CD4-positive, CD25-positive, alpha-beta regulatory T cell (primary cell): Measurements from ENCODE around the gene ANKRD23. TPM values are rescaled to one million over a fixed set of nuclear protein-coding genes. Genes with fewer than 3 reads are reported as not detected.
"Not testable (repeated sequence)": the region's sequence is repeated elsewhere in the genome, so short reads cannot be mapped to it uniquely, and the experiment has no call there.

Experiments used
- ATAC-seq, 2 donors: fragments of 150-1000 bp; cut with Tn5 transposase; one replicate each; pipeline ENCODE4 v1.10.0; 2021; ENCODE audit warnings: low read depth in 2 of 2, moderate number of reproducible peaks in 2 of 2, moderate library complexity in 1 of 2
- DNase-seq, 3 donors: peaks; one replicate each; pipeline versions ENCODE4 v3.0.0 to v3.0.0-alpha.2; 2012 to 2022; ENCODE audit warnings: mixed read lengths in 1 of 3
- H3K27ac ChIP-seq: one replicate; pipeline ENCODE4 v1.7.0; 2013; ENCODE audit warnings: mild to moderate bottlenecking, low read length; ENCODE audit not compliant: insufficient read depth, poor library complexity, severe bottlenecking
- H3K27me3 ChIP-seq: one replicate; pipeline ENCODE4 v1.7.0; 2013; ENCODE audit warnings: low read length; ENCODE audit not compliant: control insufficient read depth, insufficient read depth
- H3K36me3 ChIP-seq: one replicate; pipeline ENCODE4 v1.7.0; 2013; ENCODE audit warnings: mild to moderate bottlenecking, low read length, moderate library complexity; ENCODE audit not compliant: control insufficient read depth, insufficient read depth
- H3K4me1 ChIP-seq: 2 replicates; pipeline ENCODE4 v1.7.0; 2013; ENCODE audit warnings: mild to moderate bottlenecking, low read length; ENCODE audit not compliant: insufficient read depth, control insufficient read depth, poor library complexity, severe bottlenecking
- H3K4me3 ChIP-seq: one replicate; pipeline ENCODE4 v1.7.0; 2013; ENCODE audit warnings: low read depth, mild to moderate bottlenecking, low read length, moderate library complexity
- H3K9me3 ChIP-seq, 2 experiments: 1 replicate in 1 of 2; 2 replicates in 1 of 2; pipeline ENCODE4 v1.7.0; 2013; ENCODE audit warnings: low read length in 2 of 2, mild to moderate bottlenecking in 1 of 2, moderate library complexity in 1 of 2; ENCODE audit not compliant: control insufficient read depth in 2 of 2
- H3K27ac Mint-ChIP-seq, 3 donors: one replicate each; pipeline ENCODE4 v1.8.0; 2020 to 2022; ENCODE audit warnings: mild to moderate bottlenecking in 3 of 3, mixed read lengths in 3 of 3, moderate library complexity in 2 of 3
- H3K27me3 Mint-ChIP-seq: one replicate; pipeline ENCODE4 v1.8.0; 2022; ENCODE audit warnings: mild to moderate bottlenecking, mixed read lengths
- H3K36me3 Mint-ChIP-seq: one replicate; pipeline ENCODE4 v1.8.0; 2020; ENCODE audit warnings: mixed read lengths
- H3K4me1 Mint-ChIP-seq, 4 donors: one replicate each; pipeline ENCODE4 v1.8.0; 2020 to 2022; ENCODE audit warnings: mixed read lengths in 4 of 4, mild to moderate bottlenecking in 1 of 4
- H3K4me3 Mint-ChIP-seq, 4 donors: one replicate each; pipeline ENCODE4 v1.8.0; 2020 to 2022; ENCODE audit warnings: mild to moderate bottlenecking in 4 of 4, mixed read lengths in 4 of 4, moderate library complexity in 3 of 4
- H3K9me3 Mint-ChIP-seq, 7 donors: one replicate each; pipeline ENCODE4 v1.8.0; 2020 to 2022; ENCODE audit warnings: mixed read lengths in 7 of 7, mild to moderate bottlenecking in 3 of 7, moderate library complexity in 2 of 7
- polyA plus RNA-seq, 4 donors: library from polyadenylated mRNA; unstranded; fragments of 300-500 nt; fragmentation: Illumina TruSeq; gene quantifications; one replicate each; pipeline ENCODE4 v1.2.3, GENCODE V29; 2021
- total RNA-seq: library from RNA; stranded (reverse); gene quantifications from one replicate; pipeline ENCODE4 v1.2.3, GENCODE V29; 2022

ANKRD23 gene
- total RNA-seq (16.4 TPM), polyA plus RNA-seq (1 to 10 TPM in 1 of 4 donors, under 1 TPM in 3; 0.68 to 1.1 (median 0.90) TPM)

DNA sequence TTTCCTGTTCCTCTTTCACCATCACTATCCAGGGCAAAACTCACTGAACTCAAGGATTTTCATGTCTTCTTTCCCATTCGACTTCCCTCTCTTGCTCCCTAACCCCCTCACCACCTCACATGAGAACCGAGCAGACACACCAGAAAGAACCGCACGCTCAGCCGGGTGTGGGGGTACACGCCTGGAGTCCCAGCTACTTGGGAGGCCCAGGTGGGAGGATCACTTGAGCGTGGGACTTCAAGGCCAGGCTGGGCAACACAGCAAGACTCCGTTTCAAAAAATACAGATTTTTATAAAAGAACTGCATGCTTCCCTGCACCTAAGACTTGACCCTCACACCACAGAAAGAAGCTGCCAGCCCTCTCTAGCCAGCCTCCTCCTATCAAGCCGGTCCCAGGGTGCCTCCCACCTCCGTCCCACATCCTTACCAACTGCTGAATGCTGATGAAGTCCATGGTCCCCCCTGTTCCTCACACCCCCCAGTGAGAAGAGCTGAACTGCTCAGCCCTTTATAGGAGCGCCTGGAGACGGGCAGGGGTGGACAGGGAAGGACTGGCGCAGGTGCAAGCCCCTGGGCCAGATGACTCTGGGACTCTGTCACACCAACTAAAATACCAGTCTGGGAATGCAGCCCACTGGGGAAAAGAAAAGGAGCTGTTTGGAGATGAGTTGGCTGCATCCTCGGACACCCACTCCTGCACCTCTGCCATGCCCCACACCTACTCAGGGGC lies at the start of gene ANKRD23:
ANKRD23 (minus strand) TSS at position 484 of the 731 bp plus-strand sequence; CDS start at position 455, 29 bp downstream.
- Mint-ChIP-seq H3K4me1 (peaks cover 0 to 19% (median 9%) of the 10 kb centered on the region in 4 donors), H3K36me3 (peaks cover 9% of the 10 kb centered on the region), H3K9me3 (no peaks in the 10 kb centered on the region), H3K27me3 (no peaks in the 10 kb centered on the region), H3K27ac (peak within 1 kb of the TSS in 2 of 3 donors; percentile 48 to 79), H3K4me3 (peak within 1 kb of the TSS in 1 of 4 donors; percentile 45)
- DNase-seq, result no peak
- no peaks in the 10 kb centered on the region for H3K27me3 ChIP-seq
- H3K27ac ChIP-seq, result no peak within 1 kb of the TSS
- no peaks in the 10 kb centered on the region for H3K9me3 ChIP-seq
- no peak for ATAC-seq
- peaks cover 15% of the 10 kb centered on the region for H3K4me1 ChIP-seq
- no peak within 1 kb of the TSS for H3K4me3 ChIP-seq
- H3K36me3 ChIP-seq, result peaks cover 18% of the 10 kb centered on the region

DNA sequence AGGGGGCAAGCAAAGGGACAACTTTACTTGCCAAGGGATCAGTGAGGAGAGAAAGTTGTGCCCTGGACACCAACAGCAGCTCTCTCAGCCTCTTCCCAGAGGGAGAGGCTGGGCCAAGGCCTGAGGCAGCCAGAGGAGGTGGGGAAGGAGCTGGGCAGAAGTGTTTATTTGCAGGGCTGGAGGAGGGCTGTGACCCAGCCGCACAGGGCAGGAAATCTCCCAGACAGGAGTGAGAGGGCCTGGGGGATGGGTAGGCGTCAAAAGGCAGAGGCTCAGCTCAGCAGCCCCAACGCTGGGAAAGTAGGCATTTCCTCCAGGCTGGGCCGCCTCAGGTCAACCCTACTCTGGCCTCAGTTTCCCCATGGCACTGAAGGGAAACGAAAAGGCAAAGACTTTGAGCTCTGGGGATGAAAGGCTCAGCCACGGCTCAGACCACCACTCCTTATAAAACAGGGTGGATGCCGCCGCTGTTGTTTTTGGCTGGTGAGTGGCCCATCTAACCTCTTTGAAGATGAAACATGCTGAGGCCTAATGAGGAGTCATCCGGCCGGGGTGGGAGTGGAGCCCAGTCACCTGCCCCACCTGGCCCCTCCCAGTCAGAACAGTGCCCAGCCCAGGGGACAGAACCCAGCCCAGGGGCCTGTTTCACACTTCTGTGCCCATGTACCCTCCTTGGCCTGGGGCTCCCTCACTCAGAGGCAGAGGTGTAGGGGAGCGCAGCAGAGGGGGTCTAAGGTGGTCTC lies 47.9 kb upstream of the ANKRD23 start:
- H3K27ac Mint-ChIP-seq, result peak overlapping the region; percentile 63 to 92 (median 84)
- H3K9me3 Mint-ChIP-seq, result no peaks in the 10 kb centered on the region
- H3K36me3 ChIP-seq, result no peaks in the 10 kb centered on the region
- no peaks in the 10 kb centered on the region for H3K27me3 ChIP-seq
- H3K27me3 Mint-ChIP-seq, result no peaks in the 10 kb centered on the region
- peaks cover 5 to 72% (median 18%) of the 10 kb centered on the region in 4 donors for H3K4me1 Mint-ChIP-seq
- DNase-seq (peak in 2 of 3 donors; percentile 24 to 25), ATAC-seq (peak; percentile 30 to 50)
- H3K4me3 ChIP-seq, result no peak overlapping the region
- no peaks in the 10 kb centered on the region for H3K36me3 Mint-ChIP-seq
- no peak overlapping the region for H3K27ac ChIP-seq
- peak overlapping the region in 2 of 4 donors; percentile 50 to 80 for H3K4me3 Mint-ChIP-seq
- no peaks in the 10 kb centered on the region for H3K9me3 ChIP-seq
- H3K4me1 ChIP-seq, result peaks cover 35% of the 10 kb centered on the region

DNA sequence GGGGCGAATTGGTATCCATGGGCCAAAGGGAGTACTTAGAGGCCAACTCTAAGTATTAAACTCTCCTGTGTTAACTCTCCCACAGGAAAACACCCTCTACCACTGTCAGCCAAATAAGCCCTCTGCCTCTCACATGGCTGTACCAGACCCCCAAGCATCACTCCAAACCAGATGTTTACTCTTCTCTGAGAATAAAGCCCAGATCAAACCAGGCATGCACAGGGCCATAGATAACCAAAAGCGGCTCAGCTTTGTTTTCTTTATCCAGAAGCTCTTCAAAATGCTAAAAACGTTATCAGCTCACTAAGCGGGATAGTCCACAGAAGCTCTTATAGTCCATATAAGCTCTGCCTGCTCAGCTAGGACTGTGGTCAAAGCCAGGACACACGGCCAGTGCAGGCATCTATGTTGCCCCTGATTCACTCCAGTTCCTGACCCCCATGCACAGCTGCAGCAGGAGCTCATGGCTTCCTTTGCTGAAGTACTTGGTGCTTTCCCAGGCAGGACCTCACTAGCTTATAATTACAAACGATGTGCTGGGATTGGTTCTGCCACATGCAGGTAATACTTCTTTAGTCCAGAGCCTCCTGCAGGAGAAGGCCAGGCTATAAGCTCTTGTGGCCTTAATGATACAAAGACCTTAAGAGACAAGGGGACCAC lies 47.0 kb upstream of the ANKRD23 start:
- H3K36me3 ChIP-seq, result no peaks in the 10 kb centered on the region
- H3K4me3 ChIP-seq, result no peak overlapping the region
- H3K9me3 ChIP-seq, result no peaks in the 10 kb centered on the region
- ATAC-seq, result no peak
- Mint-ChIP-seq H3K9me3 (no peaks in the 10 kb centered on the region), H3K4me3 (peak overlapping the region in 1 of 4 donors; percentile 13), H3K36me3 (no peaks in the 10 kb centered on the region), H3K27ac (peak overlapping the region; percentile 73 to 92 (median 90)), H3K4me1 (peaks cover 5 to 69% (median 13%) of the 10 kb centered on the region in 4 donors), H3K27me3 (no peaks in the 10 kb centered on the region)
- H3K27me3 ChIP-seq, result no peaks in the 10 kb centered on the region
- no peak for DNase-seq
- H3K27ac ChIP-seq, result no peak overlapping the region
- peaks cover 26% of the 10 kb centered on the region for H3K4me1 ChIP-seq

DNA sequence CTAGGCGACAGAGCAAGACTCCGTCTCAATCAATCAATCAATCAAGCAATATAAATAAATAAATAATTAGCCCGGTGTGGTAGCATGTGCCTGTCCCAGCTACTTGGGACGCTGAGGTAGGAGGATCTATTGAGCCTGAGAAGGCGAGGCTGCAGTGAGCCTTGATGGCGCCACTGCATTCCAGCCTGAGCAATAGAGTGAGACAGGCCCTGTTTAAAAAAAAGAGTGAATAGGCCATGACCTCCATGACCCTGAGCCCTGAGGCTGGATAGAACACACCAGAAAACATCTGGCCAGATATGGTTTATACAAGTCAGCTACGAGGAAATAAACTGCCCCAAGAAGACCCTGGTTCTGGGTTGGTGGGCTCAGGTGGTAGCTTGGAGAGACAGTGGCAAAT lies 46.4 kb upstream of the ANKRD23 start:
- no peaks in the 10 kb centered on the region for H3K9me3 Mint-ChIP-seq
- Histone ChIP-seq H3K4me1 (peaks cover 20% of the 10 kb centered on the region), H3K27me3 (no peaks in the 10 kb centered on the region), H3K9me3 (no peaks in the 10 kb centered on the region), H3K36me3 (no peaks in the 10 kb centered on the region), H3K27ac (no peak overlapping the region), H3K4me3 (no peak overlapping the region)
- no peak overlapping the region for H3K4me3 Mint-ChIP-seq
- ATAC-seq (no peak), DNase-seq (no peak)
- no peaks in the 10 kb centered on the region for H3K36me3 Mint-ChIP-seq
- H3K27ac Mint-ChIP-seq, result peak overlapping the region in 2 of 3 donors; percentile 90 to 92
- H3K4me1 Mint-ChIP-seq, result peaks cover 5 to 65% (median 12%) of the 10 kb centered on the region in 4 donors
- H3K27me3 Mint-ChIP-seq, result no peaks in the 10 kb centered on the region

DNA sequence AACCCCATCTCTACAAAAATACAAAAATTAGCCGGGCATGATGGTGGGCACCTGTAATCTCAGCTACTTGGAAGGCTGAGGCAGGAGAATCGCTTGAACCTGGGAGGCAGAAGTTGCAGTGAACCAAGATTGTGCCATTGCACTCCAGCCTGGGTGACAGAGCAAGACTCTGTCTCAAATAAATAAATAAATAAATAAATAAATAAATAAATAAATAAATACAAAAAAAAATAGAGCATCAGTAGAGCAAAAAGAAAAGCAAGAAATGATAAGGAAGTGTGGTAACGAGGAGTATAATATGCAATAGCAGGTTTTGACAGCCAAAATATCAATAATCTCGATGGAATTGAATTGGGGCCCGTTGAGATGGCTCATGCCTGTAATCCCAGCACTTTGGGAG lies 45.7 kb upstream of the ANKRD23 start:
- H3K27me3 ChIP-seq, H3K36me3 Mint-ChIP-seq, ATAC-seq, H3K27me3 Mint-ChIP-seq, DNase-seq, H3K27ac ChIP-seq, H3K9me3 Mint-ChIP-seq, H3K9me3 ChIP-seq, H3K4me3 Mint-ChIP-seq, H3K27ac Mint-ChIP-seq, H3K36me3 ChIP-seq, H3K4me3 ChIP-seq: not testable (repeated sequence)
- H3K4me1 ChIP-seq, result peaks cover 20% of the 10 kb centered on the region
- H3K4me1 Mint-ChIP-seq, result peaks cover 5 to 60% (median 8%) of the 10 kb centered on the region in 4 donors

DNA sequence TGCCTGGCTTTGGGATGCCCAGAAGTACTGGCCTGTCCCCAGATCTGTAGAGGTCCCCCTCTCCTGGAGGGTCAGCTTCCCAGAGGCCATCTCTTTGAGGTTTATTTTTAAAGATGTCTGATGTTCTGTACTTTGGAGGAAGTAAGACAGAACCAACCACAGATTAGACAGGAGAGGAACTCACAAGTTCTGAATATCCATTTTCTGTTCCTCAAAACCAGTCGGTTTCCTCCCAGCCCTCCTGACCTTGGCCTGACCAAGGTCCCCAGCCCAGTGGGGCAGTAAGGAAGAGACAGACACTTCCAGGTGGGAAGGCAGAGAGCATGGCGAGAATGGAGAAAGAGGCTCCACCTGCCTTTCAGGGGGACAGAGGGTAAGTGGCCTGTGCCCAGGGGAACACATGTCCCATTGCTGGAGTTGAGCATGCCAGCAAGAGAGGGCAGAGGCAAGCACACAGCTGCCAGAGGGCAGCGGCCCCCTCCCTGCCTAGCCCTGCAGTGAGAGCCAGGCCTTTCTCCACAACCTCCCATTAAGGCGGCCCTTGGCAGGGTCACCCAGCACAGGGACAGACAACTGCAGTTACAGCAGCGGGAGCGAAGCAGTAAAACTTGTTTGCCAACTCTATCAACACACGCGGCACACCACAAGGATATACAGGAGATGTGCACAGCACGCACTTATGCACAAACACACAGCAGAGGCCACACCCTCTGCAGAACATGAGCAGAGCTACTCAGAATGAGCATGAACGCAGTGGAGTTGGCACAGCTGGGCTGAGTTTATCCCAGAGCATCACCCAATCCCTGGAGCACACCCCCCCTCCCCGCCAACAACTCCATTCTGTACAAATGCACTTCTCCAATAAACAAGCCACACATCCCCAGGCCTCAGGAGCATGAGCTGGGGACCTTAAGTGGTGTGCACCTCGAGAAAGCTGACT lies 44.5 kb upstream of the ANKRD23 start:
- no peak overlapping the region for H3K4me3 Mint-ChIP-seq
- no peaks in the 10 kb centered on the region for H3K27me3 Mint-ChIP-seq
- no peak for DNase-seq

More for the DNA sequence above, 44.5 kb upstream of the ANKRD23 start:
- Mint-ChIP-seq H3K36me3 (no peaks in the 10 kb centered on the region), H3K9me3 (no peaks in the 10 kb centered on the region), H3K4me1 (peaks cover 5 to 58% (median 8%) of the 10 kb centered on the region in 4 donors), H3K27ac (peak overlapping the region; percentile 65 to 85 (median 83))
- peak in 1 of 2 donors; percentile 16 for ATAC-seq
- Histone ChIP-seq H3K4me3 (no peak overlapping the region), H3K4me1 (peaks cover 20% of the 10 kb centered on the region), H3K27ac (no peak overlapping the region), H3K9me3 (no peaks in the 10 kb centered on the region), H3K27me3 (no peaks in the 10 kb centered on the region), H3K36me3 (no peaks in the 10 kb centered on the region)
